Activated CD4-positive, alpha-beta T cell treated with anti-CD3 and anti-CD28 coated beads, Interleukin-2, amount 10 ng/mL, durations not matched to agents 24 days and 14 days (primary cell): ENCODE data around the gene TNNT3. TPM values are rescaled to one million over a fixed set of nuclear protein-coding genes. Genes with fewer than 3 reads are reported as not detected.
A peak's percentile ranks its signal among the peaks of the same experiment; 100 is the strongest.

ENCODE experiments used
- DNase-seq: peaks from one replicate; pipeline ENCODE4 v3.0.0; 2022
- H3K27ac Mint-ChIP-seq: one replicate; pipeline ENCODE4 v1.8.0; 2022; ENCODE audit warnings: mild to moderate bottlenecking, mixed read lengths
- H3K27me3 Mint-ChIP-seq: one replicate; pipeline ENCODE4 v1.8.0; 2022; ENCODE audit warnings: mixed read lengths
- H3K36me3 Mint-ChIP-seq: one replicate; pipeline ENCODE4 v1.8.0; 2022; ENCODE audit warnings: low read depth, mild to moderate bottlenecking, mixed read lengths
- H3K4me1 Mint-ChIP-seq: one replicate; pipeline ENCODE4 v1.8.0; 2021; ENCODE audit warnings: mixed read lengths
- H3K4me3 Mint-ChIP-seq: one replicate; pipeline ENCODE4 v1.8.0; 2022; ENCODE audit warnings: mild to moderate bottlenecking, moderate library complexity, mixed read lengths
- H3K9me3 Mint-ChIP-seq: one replicate; pipeline ENCODE4 v1.8.0; 2021; ENCODE audit warnings: mixed read lengths
- intact Hi-C: fragments of 100-400 bp; cut with micrococcal nuclease; formaldehyde crosslinking; loops from one replicate; pipeline ENCODE4 v1.15.1; 2023
- total RNA-seq: library from RNA; stranded (reverse); gene quantifications from 2 replicates; pipeline ENCODE4 v1.2.3, GENCODE V29; 2022

Gene TNNT3
- total RNA-seq, 1 donor from 2014 or later, result 1.2 TPM

- H3K9me3 Mint-ChIP-seq, result peaks cover 7% of the 10 kb centered on the region
- H3K4me1 Mint-ChIP-seq, result peaks cover 4% of the 10 kb centered on the region
- peak; percentile 64 for DNase-seq
- no peaks in the 10 kb centered on the region for H3K27me3 Mint-ChIP-seq
- peaks cover 2% of the 10 kb centered on the region for H3K36me3 Mint-ChIP-seq
- H3K27ac Mint-ChIP-seq, result no peak overlapping the region
- no peak overlapping the region for H3K4me3 Mint-ChIP-seq
- intact Hi-C loops, result loop anchor here (1.0 to 5.0 kb wide), 3 partner anchors 35 to 80 kb away; partner anchors contain the start of gene LSP1
Measured at GRCh38 chr11:1917523-1918435, 1.7 kb upstream of the TNNT3 start.

- Mint-ChIP-seq H3K27ac (no peak overlapping the region), H3K27me3 (no peaks in the 10 kb centered on the region), H3K4me3 (no peak overlapping the region)
Measured at GRCh38 chr11:1918436-1919315, 827 bp upstream of the TNNT3 start.

GRCh38 chr11:1920128-1920908 lies 815 bp downstream of the TNNT3 start:
- intact Hi-C loops, result no loop called here
- Mint-ChIP-seq H3K27me3 (no peaks in the 10 kb centered on the region), H3K27ac (no peak overlapping the region), H3K9me3 (no peaks in the 10 kb centered on the region), H3K4me3 (no peak overlapping the region), H3K36me3 (peaks cover 2% of the 10 kb centered on the region), H3K4me1 (peaks cover 5% of the 10 kb centered on the region)
- no peak for DNase-seq

More at GRCh38 chr11:1918436-1919315, 827 bp upstream of the TNNT3 start:
- intact Hi-C loops, result loop anchor here (1.0 to 5.0 kb wide), 3 partner anchors 36 to 81 kb away; partner anchors contain the start of gene LSP1
- Mint-ChIP-seq H3K4me1 (peaks cover 5% of the 10 kb centered on the region), H3K36me3 (peaks cover 2% of the 10 kb centered on the region), H3K9me3 (peaks cover 7% of the 10 kb centered on the region)
- peak; percentile 63 for DNase-seq

- Mint-ChIP-seq H3K4me3 (no peak overlapping the region), H3K4me1 (peaks cover 2% of the 10 kb centered on the region), H3K9me3 (no peaks in the 10 kb centered on the region), H3K27me3 (no peaks in the 10 kb centered on the region), H3K36me3 (no peaks in the 10 kb centered on the region), H3K27ac (no peak overlapping the region)
- intact Hi-C loops, result no loop called here
- DNase-seq, result peak; percentile 56
Measured at GRCh38 chr11:1920909-1921573, 1.5 kb downstream of the TNNT3 start.

- no peak overlapping the region for H3K4me3 Mint-ChIP-seq
- no peaks in the 10 kb centered on the region for H3K27me3 Mint-ChIP-seq
- DNase-seq, result peak; percentile 57
- H3K4me1 Mint-ChIP-seq, result peaks cover 2% of the 10 kb centered on the region
- H3K27ac Mint-ChIP-seq, result no peak overlapping the region
- H3K36me3 Mint-ChIP-seq, result no peaks in the 10 kb centered on the region
- no peaks in the 10 kb centered on the region for H3K9me3 Mint-ChIP-seq
- intact Hi-C loops, result no loop called here
Measured at GRCh38 chr11:1921574-1922141, 2.2 kb downstream of the TNNT3 start.

GRCh38 chr11:1922481-1923081 lies 3.1 kb downstream of the TNNT3 start:
- Mint-ChIP-seq H3K4me3 (no peak overlapping the region), H3K4me1 (peaks cover 2% of the 10 kb centered on the region), H3K36me3 (no peaks in the 10 kb centered on the region), H3K27ac (no peak overlapping the region), H3K27me3 (no peaks in the 10 kb centered on the region), H3K9me3 (no peaks in the 10 kb centered on the region)
- intact Hi-C loops, result no loop called here
- DNase-seq, result peak; percentile 56

GRCh38 chr11:1923201-1923956 lies 3.9 kb downstream of the TNNT3 start:
- no peaks in the 10 kb centered on the region for H3K27me3 Mint-ChIP-seq
- no peak overlapping the region for H3K27ac Mint-ChIP-seq
- DNase-seq, result no peak
- no peaks in the 10 kb centered on the region for H3K36me3 Mint-ChIP-seq
- no peaks in the 10 kb centered on the region for H3K9me3 Mint-ChIP-seq
- peaks cover 2% of the 10 kb centered on the region for H3K4me1 Mint-ChIP-seq
- no peak overlapping the region for H3K4me3 Mint-ChIP-seq
- intact Hi-C loops, result no loop called here

- H3K4me1 Mint-ChIP-seq, result peaks cover 2% of the 10 kb centered on the region
- intact Hi-C loops, result no loop called here
- H3K27ac Mint-ChIP-seq, result no peak overlapping the region
- H3K4me3 Mint-ChIP-seq, result no peak overlapping the region
- DNase-seq, result no peak
- no peaks in the 10 kb centered on the region for H3K36me3 Mint-ChIP-seq
- no peaks in the 10 kb centered on the region for H3K27me3 Mint-ChIP-seq
- no peaks in the 10 kb centered on the region for H3K9me3 Mint-ChIP-seq
Measured at GRCh38 chr11:1924181-1924580, 4.7 kb downstream of the TNNT3 start.

- H3K36me3 Mint-ChIP-seq, result no peaks in the 10 kb centered on the region
- no peak for DNase-seq
- H3K27ac Mint-ChIP-seq, result no peak overlapping the region
- peaks cover 3% of the 10 kb centered on the region for H3K27me3 Mint-ChIP-seq
- peaks cover 2% of the 10 kb centered on the region for H3K4me1 Mint-ChIP-seq
- no peaks in the 10 kb centered on the region for H3K9me3 Mint-ChIP-seq
- H3K4me3 Mint-ChIP-seq, result no peak overlapping the region
- intact Hi-C loops, result no loop called here
Measured at GRCh38 chr11:1924646-1925372, 5.3 kb downstream of the TNNT3 start.

- Mint-ChIP-seq H3K9me3 (no peaks in the 10 kb centered on the region), H3K36me3 (no peaks in the 10 kb centered on the region), H3K27ac (no peak overlapping the region), H3K27me3 (peaks cover 3% of the 10 kb centered on the region), H3K4me3 (no peak overlapping the region), H3K4me1 (peaks cover 2% of the 10 kb centered on the region)
- DNase-seq, result no peak
- intact Hi-C loops, result no loop called here
Measured at GRCh38 chr11:1925373-1926155, 6.1 kb downstream of the TNNT3 start.
